HEK293 (cell line): ENCODE data around the gene ARID1A.

Source experiments
- CTCF ChIP-seq: fragments of 450-650 bp; formaldehyde crosslinking; IDR thresholded peaks from 2 replicates; pipeline ENCODE4 v1.5.1; 2016; ENCODE audit warnings: missing biosample characterization, missing genetic modification characterization
- GLI2 ChIP-seq: fragments of 450-650 bp; formaldehyde crosslinking; IDR thresholded peaks from 2 replicates; pipeline ENCODE4; 2017; ENCODE audit warnings: missing biosample characterization, missing genetic modification characterization, low read depth, borderline replicate concordance
- MYNN ChIP-seq: fragments of 450-650 bp; formaldehyde crosslinking; IDR thresholded peaks from 2 replicates; pipeline ENCODE4 v1.5.1; 2016; ENCODE audit warnings: missing biosample characterization, missing genetic modification characterization, borderline replicate concordance
- MZF1 ChIP-seq: fragments of 450-650 bp; formaldehyde crosslinking; IDR thresholded peaks from 2 replicates; pipeline ENCODE4 v1.5.1; 2017; ENCODE audit warnings: missing biosample characterization, missing genetic modification characterization, borderline replicate concordance
- ZBTB8A ChIP-seq: fragments of 450-650 bp; formaldehyde crosslinking; IDR thresholded peaks from 2 replicates; pipeline ENCODE4 v1.5.1; 2016; ENCODE audit warnings: missing biosample characterization, missing genetic modification characterization
- ZNF169 ChIP-seq: fragments of 450-650 bp; formaldehyde crosslinking; IDR thresholded peaks from 2 replicates; pipeline ENCODE4 v1.5.1; 2016; ENCODE audit warnings: missing biosample characterization, missing genetic modification characterization
- ZNF280C ChIP-seq: fragments of 450-650 bp; formaldehyde crosslinking; IDR thresholded peaks from 2 replicates; pipeline ENCODE4 v1.5.1; 2016; ENCODE audit warnings: missing biosample characterization, missing genetic modification characterization
- ZNF335 ChIP-seq: fragments of 450-650 bp; formaldehyde crosslinking; conservative IDR thresholded peaks from 2 replicates; pipeline ENCODE4 v1.5.1; 2016; ENCODE audit warnings: missing biosample characterization, missing genetic modification characterization
- ZNF596 ChIP-seq: fragments of 450-650 bp; IDR thresholded peaks from 2 replicates; pipeline ENCODE4 v1.5.0; 2018; ENCODE audit warnings: missing biosample characterization, mild to moderate bottlenecking, missing genetic modification characterization, moderate library complexity
- ZNF639 ChIP-seq: fragments of 450-650 bp; formaldehyde crosslinking; IDR thresholded peaks from 2 replicates; pipeline ENCODE4 v1.5.1; 2016; ENCODE audit warnings: missing biosample characterization, missing genetic modification characterization
- TF ChIP-seq, protein P1 (sequence below): fragments of 450-650 bp; formaldehyde crosslinking; IDR thresholded peaks from 2 replicates; pipeline ENCODE4 v1.5.1; 2016; ENCODE audit warnings: missing biosample characterization, missing genetic modification characterization
- TF ChIP-seq, protein P2 (sequence below): fragments of 450-650 bp; formaldehyde crosslinking; IDR thresholded peaks from 2 replicates; pipeline ENCODE4 v1.5.1; 2016; ENCODE audit warnings: missing biosample characterization, missing genetic modification characterization
- TF ChIP-seq, protein P3 (sequence below): fragments of 450-650 bp; formaldehyde crosslinking; IDR thresholded peaks from 2 replicates; pipeline ENCODE4 v1.5.1; 2017; ENCODE audit warnings: missing biosample characterization, missing genetic modification characterization

- TF ChIP-seq ZNF335 (tag by site-specific recombination), result no peak
- TF ChIP-seq MYNN, result no peak
- TF ChIP-seq CTCF (tag by site-specific recombination), result no peak
- no peak for TF ChIP-seq GLI2 (tag by site-specific recombination)
- TF ChIP-seq, protein P1, sequence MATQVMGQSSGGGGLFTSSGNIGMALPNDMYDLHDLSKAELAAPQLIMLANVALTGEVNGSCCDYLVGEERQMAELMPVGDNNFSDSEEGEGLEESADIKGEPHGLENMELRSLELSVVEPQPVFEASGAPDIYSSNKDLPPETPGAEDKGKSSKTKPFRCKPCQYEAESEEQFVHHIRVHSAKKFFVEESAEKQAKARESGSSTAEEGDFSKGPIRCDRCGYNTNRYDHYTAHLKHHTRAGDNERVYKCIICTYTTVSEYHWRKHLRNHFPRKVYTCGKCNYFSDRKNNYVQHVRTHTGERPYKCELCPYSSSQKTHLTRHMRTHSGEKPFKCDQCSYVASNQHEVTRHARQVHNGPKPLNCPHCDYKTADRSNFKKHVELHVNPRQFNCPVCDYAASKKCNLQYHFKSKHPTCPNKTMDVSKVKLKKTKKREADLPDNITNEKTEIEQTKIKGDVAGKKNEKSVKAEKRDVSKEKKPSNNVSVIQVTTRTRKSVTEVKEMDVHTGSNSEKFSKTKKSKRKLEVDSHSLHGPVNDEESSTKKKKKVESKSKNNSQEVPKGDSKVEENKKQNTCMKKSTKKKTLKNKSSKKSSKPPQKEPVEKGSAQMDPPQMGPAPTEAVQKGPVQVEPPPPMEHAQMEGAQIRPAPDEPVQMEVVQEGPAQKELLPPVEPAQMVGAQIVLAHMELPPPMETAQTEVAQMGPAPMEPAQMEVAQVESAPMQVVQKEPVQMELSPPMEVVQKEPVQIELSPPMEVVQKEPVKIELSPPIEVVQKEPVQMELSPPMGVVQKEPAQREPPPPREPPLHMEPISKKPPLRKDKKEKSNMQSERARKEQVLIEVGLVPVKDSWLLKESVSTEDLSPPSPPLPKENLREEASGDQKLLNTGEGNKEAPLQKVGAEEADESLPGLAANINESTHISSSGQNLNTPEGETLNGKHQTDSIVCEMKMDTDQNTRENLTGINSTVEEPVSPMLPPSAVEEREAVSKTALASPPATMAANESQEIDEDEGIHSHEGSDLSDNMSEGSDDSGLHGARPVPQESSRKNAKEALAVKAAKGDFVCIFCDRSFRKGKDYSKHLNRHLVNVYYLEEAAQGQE (tag by site-specific recombination), result no peak
- TF ChIP-seq ZNF280C (tag by site-specific recombination), result no peak
- TF ChIP-seq ZBTB8A (tag by site-specific recombination), result no peak
- no peak for TF ChIP-seq ZNF596 (tag by site-specific recombination)
- no peak for TF ChIP-seq ZNF639
- TF ChIP-seq, protein P2, sequence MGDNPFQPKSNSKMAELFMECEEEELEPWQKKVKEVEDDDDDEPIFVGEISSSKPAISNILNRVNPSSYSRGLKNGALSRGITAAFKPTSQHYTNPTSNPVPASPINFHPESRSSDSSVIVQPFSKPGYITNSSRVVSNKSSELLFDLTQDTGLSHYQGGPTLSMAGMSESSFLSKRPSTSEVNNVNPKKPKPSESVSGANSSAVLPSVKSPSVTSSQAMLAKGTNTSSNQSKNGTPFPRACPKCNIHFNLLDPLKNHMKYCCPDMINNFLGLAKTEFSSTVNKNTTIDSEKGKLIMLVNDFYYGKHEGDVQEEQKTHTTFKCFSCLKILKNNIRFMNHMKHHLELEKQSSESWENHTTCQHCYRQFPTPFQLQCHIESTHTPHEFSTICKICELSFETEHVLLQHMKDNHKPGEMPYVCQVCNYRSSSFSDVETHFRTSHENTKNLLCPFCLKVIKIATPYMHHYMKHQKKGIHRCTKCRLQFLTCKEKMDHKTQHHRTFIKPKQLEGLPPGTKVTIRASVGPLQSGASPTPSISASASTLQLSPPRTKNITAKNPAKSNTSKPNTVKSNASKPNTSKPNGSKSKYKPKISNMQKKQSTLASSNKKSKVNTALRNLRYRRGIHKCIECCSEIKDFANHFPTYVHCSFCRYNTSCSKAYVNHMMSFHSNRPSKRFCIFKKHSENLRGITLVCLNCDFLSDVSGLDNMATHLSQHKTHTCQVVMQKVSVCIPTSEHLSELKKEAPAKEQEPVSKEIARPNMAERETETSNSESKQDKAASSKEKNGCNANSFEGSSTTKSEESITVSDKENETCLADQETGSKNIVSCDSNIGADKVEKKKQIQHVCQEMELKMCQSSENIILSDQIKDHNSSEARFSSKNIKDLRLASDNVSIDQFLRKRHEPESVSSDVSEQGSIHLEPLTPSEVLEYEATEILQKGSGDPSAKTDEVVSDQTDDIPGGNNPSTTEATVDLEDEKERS (tag by site-specific recombination), result no peak
- no peak for TF ChIP-seq MZF1 (tag by site-specific recombination)
- TF ChIP-seq ZNF169 (tag by site-specific recombination), result no peak
- TF ChIP-seq, protein P3, sequence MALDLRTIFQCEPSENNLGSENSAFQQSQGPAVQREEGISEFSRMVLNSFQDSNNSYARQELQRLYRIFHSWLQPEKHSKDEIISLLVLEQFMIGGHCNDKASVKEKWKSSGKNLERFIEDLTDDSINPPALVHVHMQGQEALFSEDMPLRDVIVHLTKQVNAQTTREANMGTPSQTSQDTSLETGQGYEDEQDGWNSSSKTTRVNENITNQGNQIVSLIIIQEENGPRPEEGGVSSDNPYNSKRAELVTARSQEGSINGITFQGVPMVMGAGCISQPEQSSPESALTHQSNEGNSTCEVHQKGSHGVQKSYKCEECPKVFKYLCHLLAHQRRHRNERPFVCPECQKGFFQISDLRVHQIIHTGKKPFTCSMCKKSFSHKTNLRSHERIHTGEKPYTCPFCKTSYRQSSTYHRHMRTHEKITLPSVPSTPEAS (tag by site-specific recombination), result no peak
Measured at GRCh38 chr1:26749458-26749857, 53.6 kb downstream of the ARID1A start.
